ENCODE data around the gene DLGAP4. TPM values are rescaled to one million over a fixed set of nuclear protein-coding genes. Genes with fewer than 3 reads are reported as not detected.

Gene DLGAP4
- total RNA-seq, 1 experiment from 2014 or later = 26.0 TPM

GRCh38 chr20:36384022-36384619, 78.0 kb downstream of the DLGAP4 start:
- DNase-seq (ENCODE audit: low read depth) = peak; percentile 51

GRCh38 chr20:36385503-36385902, 79.4 kb downstream of the DLGAP4 start:
- no peak for DNase-seq (ENCODE audit: low read depth)

- DNase-seq (ENCODE audit: low read depth) = no peak
Measured at GRCh38 chr20:36386236-36386635, 80.1 kb downstream of the DLGAP4 start.

- DNase-seq (ENCODE audit: low read depth) = no peak
Measured at GRCh38 chr20:36390269-36390668, 84.1 kb downstream of the DLGAP4 start.

GRCh38 chr20:36390719-36391415, 84.7 kb downstream of the DLGAP4 start:
- peak; percentile 55 for DNase-seq (ENCODE audit: low read depth)

GRCh38 chr20:36391456-36391855, 85.3 kb downstream of the DLGAP4 start:
- peak; percentile 62 for DNase-seq (ENCODE audit: low read depth)

- DNase-seq (ENCODE audit: low read depth) = no peak
Measured at GRCh38 chr20:36391955-36392354, 85.8 kb downstream of the DLGAP4 start.

GRCh38 chr20:36392989-36393388, 86.8 kb downstream of the DLGAP4 start:
- DNase-seq (ENCODE audit: low read depth) = no peak

GRCh38 chr20:36394340-36394965, 88.3 kb downstream of the DLGAP4 start:
- peak; percentile 26 for DNase-seq (ENCODE audit: low read depth)

GRCh38 chr20:36396340-36396739, 90.2 kb downstream of the DLGAP4 start:
- no peak for DNase-seq (ENCODE audit: low read depth)

- no peak for DNase-seq (ENCODE audit: low read depth)
Measured at GRCh38 chr20:36396847-36397630, 90.9 kb downstream of the DLGAP4 start.

- DNase-seq (ENCODE audit: low read depth) = no peak
Measured at GRCh38 chr20:36398515-36398914, 92.4 kb downstream of the DLGAP4 start.

GRCh38 chr20:36399147-36399968, 93.2 kb downstream of the DLGAP4 start:
- DNase-seq (ENCODE audit: low read depth) = peak; percentile 69

GRCh38 chr20:36399969-36400545, 93.9 kb downstream of the DLGAP4 start:
- no peak for DNase-seq (ENCODE audit: low read depth)

GRCh38 chr20:36400909-36401735, 95.0 kb downstream of the DLGAP4 start:
- DNase-seq (ENCODE audit: low read depth) = no peak

- no peak for DNase-seq (ENCODE audit: low read depth)
Measured at GRCh38 chr20:36402708-36403107, 96.6 kb downstream of the DLGAP4 start.

GRCh38 chr20:36404435-36404978, 98.4 kb downstream of the DLGAP4 start:
- DNase-seq (ENCODE audit: low read depth) = no peak

- no peak for DNase-seq (ENCODE audit: low read depth)
Measured at GRCh38 chr20:36405255-36405654, 99.1 kb downstream of the DLGAP4 start.

- DNase-seq (ENCODE audit: low read depth) = peak; percentile 73
Measured at GRCh38 chr20:36407199-36407733, 101.1 kb downstream of the DLGAP4 start.

GRCh38 chr20:36408219-36408618, 102.1 kb downstream of the DLGAP4 start:
- DNase-seq (ENCODE audit: low read depth) = peak; percentile 61

All from M059J (cell line).